Endothelial cell of umbilical vein (primary cell): ENCODE results near the gene PGK2.

Experiments
- EZH2 ChIP-seq: IDR thresholded peaks from 2 replicates; pipeline ENCODE4 v1.6.1; 2012; ENCODE audit warnings: borderline replicate concordance, low read depth, mild to moderate bottlenecking, moderate library complexity, low read length, inconsistent platforms; ENCODE audit not compliant: severe bottlenecking
- POLR2A ChIP-seq: IDR thresholded peaks from 2 replicates; pipeline ENCODE4 v1.6.1; 2012; ENCODE audit warnings: low read depth, mild to moderate bottlenecking, control low read depth, low read length
- POLR2AphosphoS5 ChIP-seq: IDR thresholded peaks from 2 replicates; pipeline ENCODE4 v1.6.1; 2012; ENCODE audit warnings: low read depth, mild to moderate bottlenecking, control low read depth, low read length, moderate library complexity; ENCODE audit not compliant: insufficient read depth
- TF ChIP-seq, protein P1 (sequence below), 2 donors: IDR thresholded peaks; 1 replicate in 1 of 2; 2 replicates in 1 of 2; pipeline ENCODE4 v1.5.1; 2011; ENCODE audit warnings: low read length in 2 of 2, mild to moderate bottlenecking in 2 of 2, moderate library complexity in 2 of 2, control low read depth in 1 of 2, inconsistent platforms in 1 of 2, low read depth in 1 of 2; ENCODE audit not compliant: insufficient read depth in 1 of 2; ENCODE audit errors: extremely low read depth in 1 of 2
- TF ChIP-seq, protein P2 (sequence below): IDR thresholded peaks from 2 replicates; pipeline ENCODE4 v1.6.1; 2011; ENCODE audit not compliant: insufficient read depth, insufficient read length

DNA sequence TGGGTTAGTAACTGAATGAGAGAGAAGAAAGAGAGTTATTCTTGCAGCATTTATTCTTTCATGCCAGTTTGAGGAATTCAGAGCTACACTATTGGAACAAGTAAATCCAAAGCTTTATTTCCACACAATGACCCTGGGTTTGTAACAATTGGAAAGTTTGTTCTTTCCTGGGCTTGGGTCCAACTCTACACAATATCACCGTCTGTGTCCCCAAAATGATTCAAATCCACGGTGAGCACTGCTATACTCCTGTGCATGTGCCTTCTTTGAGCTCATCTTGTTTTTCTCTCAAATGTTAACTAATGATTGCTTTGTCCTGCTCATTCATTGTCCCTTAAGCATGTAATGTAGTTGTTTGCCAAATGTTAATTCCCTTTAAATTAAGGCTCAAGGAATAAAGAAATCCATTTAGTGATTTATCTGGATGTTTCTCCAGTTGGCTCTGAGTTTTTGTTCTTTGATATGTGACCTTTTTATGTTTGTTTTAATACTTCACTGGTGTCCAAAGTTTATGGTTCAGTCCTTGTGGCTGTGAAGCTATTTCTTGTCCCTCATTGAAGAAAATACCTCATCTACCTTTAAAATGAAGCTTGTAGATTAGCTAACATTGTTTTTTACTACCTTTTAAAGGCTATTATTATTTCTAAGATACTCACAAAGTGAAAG is 22.4 kb downstream of the PGK2 start:
- TF ChIP-seq, protein P1, sequence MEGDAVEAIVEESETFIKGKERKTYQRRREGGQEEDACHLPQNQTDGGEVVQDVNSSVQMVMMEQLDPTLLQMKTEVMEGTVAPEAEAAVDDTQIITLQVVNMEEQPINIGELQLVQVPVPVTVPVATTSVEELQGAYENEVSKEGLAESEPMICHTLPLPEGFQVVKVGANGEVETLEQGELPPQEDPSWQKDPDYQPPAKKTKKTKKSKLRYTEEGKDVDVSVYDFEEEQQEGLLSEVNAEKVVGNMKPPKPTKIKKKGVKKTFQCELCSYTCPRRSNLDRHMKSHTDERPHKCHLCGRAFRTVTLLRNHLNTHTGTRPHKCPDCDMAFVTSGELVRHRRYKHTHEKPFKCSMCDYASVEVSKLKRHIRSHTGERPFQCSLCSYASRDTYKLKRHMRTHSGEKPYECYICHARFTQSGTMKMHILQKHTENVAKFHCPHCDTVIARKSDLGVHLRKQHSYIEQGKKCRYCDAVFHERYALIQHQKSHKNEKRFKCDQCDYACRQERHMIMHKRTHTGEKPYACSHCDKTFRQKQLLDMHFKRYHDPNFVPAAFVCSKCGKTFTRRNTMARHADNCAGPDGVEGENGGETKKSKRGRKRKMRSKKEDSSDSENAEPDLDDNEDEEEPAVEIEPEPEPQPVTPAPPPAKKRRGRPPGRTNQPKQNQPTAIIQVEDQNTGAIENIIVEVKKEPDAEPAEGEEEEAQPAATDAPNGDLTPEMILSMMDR (IDR thresholded peaks at IDR 0.05; ENCODE audit: extremely low read depth in 1 of 2, insufficient read depth in 1 of 2, low read depth in 1 of 2, low read length in 2 of 2), result no peak
- TF ChIP-seq EZH2, result no peak
- TF ChIP-seq POLR2A, result no peak
- TF ChIP-seq, protein P2, sequence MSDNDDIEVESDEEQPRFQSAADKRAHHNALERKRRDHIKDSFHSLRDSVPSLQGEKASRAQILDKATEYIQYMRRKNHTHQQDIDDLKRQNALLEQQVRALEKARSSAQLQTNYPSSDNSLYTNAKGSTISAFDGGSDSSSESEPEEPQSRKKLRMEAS, result no peak
- no peak for TF ChIP-seq POLR2AphosphoS5
